ENCODE data around the gene TPST2. TPM values are rescaled to one million over a fixed set of nuclear protein-coding genes. Genes with fewer than 3 reads are reported as not detected.

Gene TPST2
- total RNA-seq, 1 experiment from 2014 or later, result 50.1 TPM

DNA sequence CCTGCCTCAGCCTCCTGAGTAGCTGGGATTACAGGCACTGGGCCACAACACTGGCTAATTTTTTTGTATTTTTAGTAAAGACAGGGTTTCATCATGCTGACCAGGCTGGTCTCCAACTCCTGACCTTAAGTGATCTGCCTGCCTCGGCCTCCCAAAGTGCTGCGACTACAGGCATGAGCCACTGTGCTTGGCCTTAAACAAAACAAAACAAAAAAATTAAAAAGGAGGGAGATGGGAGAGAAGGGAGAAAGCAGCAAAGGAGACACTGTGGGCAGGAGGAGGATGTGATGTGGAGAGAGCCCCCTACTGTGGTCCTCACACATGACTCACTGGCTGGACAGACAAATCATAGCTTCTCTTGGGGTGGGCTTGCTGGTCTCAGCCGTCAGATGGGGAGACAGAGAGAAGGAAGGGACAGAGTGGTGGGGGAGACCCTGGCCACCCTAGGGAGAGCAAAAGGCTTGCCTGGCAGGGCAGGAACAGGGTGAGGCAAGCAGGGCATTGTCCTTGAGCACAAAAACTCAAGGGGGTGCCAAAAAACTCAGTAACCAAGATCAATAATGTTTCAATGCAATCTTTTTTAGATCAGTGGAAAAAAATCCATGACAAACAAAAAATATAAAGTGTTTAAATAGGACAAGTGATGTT, 31.6 kb downstream of the TPST2 start:
- no CpG with 5 or more reads among the region's 3 CpGs for WGBS (ENCODE audit: extremely low coverage, insufficient read length, low lambda C conversion rate)
- no peak overlapping the region; the same call in 1 of the 2 replicates for H3K14ac ChIP-seq (ENCODE audit: insufficient read depth, low read length)
- H4K8ac ChIP-seq (replicated peaks; ENCODE audit: insufficient read length, low read depth, low read length), result no peak overlapping the region
- H3K79me1 ChIP-seq (ENCODE audit: insufficient read depth, low read depth, low read length, poor library complexity, severe bottlenecking), result peaks cover 10% of the 10 kb centered on the region
- TF ChIP-seq, protein P1, sequence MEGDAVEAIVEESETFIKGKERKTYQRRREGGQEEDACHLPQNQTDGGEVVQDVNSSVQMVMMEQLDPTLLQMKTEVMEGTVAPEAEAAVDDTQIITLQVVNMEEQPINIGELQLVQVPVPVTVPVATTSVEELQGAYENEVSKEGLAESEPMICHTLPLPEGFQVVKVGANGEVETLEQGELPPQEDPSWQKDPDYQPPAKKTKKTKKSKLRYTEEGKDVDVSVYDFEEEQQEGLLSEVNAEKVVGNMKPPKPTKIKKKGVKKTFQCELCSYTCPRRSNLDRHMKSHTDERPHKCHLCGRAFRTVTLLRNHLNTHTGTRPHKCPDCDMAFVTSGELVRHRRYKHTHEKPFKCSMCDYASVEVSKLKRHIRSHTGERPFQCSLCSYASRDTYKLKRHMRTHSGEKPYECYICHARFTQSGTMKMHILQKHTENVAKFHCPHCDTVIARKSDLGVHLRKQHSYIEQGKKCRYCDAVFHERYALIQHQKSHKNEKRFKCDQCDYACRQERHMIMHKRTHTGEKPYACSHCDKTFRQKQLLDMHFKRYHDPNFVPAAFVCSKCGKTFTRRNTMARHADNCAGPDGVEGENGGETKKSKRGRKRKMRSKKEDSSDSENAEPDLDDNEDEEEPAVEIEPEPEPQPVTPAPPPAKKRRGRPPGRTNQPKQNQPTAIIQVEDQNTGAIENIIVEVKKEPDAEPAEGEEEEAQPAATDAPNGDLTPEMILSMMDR (conservative IDR thresholded peaks at IDR 0.05), result 0 out of 3 replicates have a peak, but pooled peaks have one; percentile 9
- H3K18ac ChIP-seq (ENCODE audit: insufficient read length, low read depth, low read length), result no peak overlapping the region
- no peak for DNase-seq
- H3K27ac ChIP-seq (ENCODE audit: insufficient read length, low read depth, low read length), result no peak overlapping the region
- H3K9ac ChIP-seq (ENCODE audit: extremely low read depth, insufficient read length, low read length), result no peak overlapping the region
- H3K79me2 ChIP-seq (ENCODE audit: insufficient read depth, low read length), result peaks cover 39% of the 10 kb centered on the region; the same call in 1 of the 2 replicates
- no peak overlapping the region for H2BK5ac ChIP-seq (ENCODE audit: insufficient read length, low read length)
- Mint-ChIP-seq H3K9me3 (no peaks in the 10 kb centered on the region; a peak in 1 of 5 replicates), H3K27me3 (ENCODE audit: low read depth) (no peaks in the 10 kb centered on the region), H3K36me3 (ENCODE audit: insufficient read depth in 1 of 3, low read depth in 3 of 3) (peaks cover 0 to 7% (median 4%) of the 10 kb centered on the region in 3 experiments; a peak in 3 of 7 replicates), H3K27ac (peak overlapping the region; percentile 19 to 93 (median 85); a peak in 5 of 7 replicates), H3K4me3 (no peak overlapping the region; a peak in 1 of 5 replicates), H3K4me1 (peaks cover 74 to 81% of the 10 kb centered on the region in 2 experiments)
- no peak overlapping the region for H4K91ac ChIP-seq (ENCODE audit: insufficient read length, low read depth, low read length)
- no peak overlapping the region for H2BK15ac ChIP-seq (ENCODE audit: low read depth, low read length)
- no peak overlapping the region for H4K5ac ChIP-seq (ENCODE audit: insufficient read length, low read depth, low read length)
- no peak overlapping the region for H3K56ac ChIP-seq (ENCODE audit: insufficient read length, low read depth, low read length)
- no peaks in the 10 kb centered on the region for H3K23me2 ChIP-seq (ENCODE audit: insufficient read length, low read depth, low read length, poor library complexity, severe bottlenecking)
- no peak overlapping the region for H3K4me2 ChIP-seq (ENCODE audit: insufficient read depth, insufficient read length, low read length)
- no peak overlapping the region for H3T11ph ChIP-seq (ENCODE audit: low read length)
- no peak overlapping the region for H2BK20ac ChIP-seq (ENCODE audit: low read depth, low read length, poor library complexity, severe bottlenecking)
- no peak overlapping the region for H3K23ac ChIP-seq (ENCODE audit: insufficient read length, low read depth, low read length)
- H2AFZ ChIP-seq (ENCODE audit: low read length), result no peak overlapping the region
- H3K9me3 ChIP-seq (ENCODE audit: control insufficient read depth, low read depth, low read length), result no peaks in the 10 kb centered on the region
- H2AK5ac ChIP-seq (ENCODE audit: insufficient read length, low read length), result no peak overlapping the region
- H3K27me3 ChIP-seq (ENCODE audit: insufficient read depth, low read length), result no peaks in the 10 kb centered on the region
- H2BK120ac ChIP-seq (ENCODE audit: low read depth, low read length, poor library complexity, severe bottlenecking), result no peak overlapping the region
- peaks cover 26% of the 10 kb centered on the region for H3K4me1 ChIP-seq (ENCODE audit: insufficient read depth, low read length)
- H2BK12ac ChIP-seq (ENCODE audit: insufficient read length, low read depth, low read length), result no peak overlapping the region
- peaks cover 3% of the 10 kb centered on the region for H4K20me1 ChIP-seq (ENCODE audit: control insufficient read depth, insufficient read depth, insufficient read length)
- no peak overlapping the region for H3K4ac ChIP-seq (ENCODE audit: low read depth, low read length)

Measured in H9 (cell line).